H9 (cell line): ENCODE results near the gene INSIG1. TPM values are rescaled to one million over a fixed set of nuclear protein-coding genes. Genes with fewer than 3 reads are reported as not detected.

Experiments used
- DNase-seq: peaks from one replicate; pipeline ENCODE4 v3.0.0-alpha.2; 2017
- H2AFZ ChIP-seq: one replicate; pipeline ENCODE4 v1.6.1; 2013; ENCODE audit warnings: mild to moderate bottlenecking, low read length, control low read depth, moderate library complexity
- H2AK5ac ChIP-seq: 2 replicates; pipeline ENCODE4 v1.6.1; 2013; ENCODE audit warnings: low read length, control low read depth, mixed read lengths; ENCODE audit not compliant: insufficient read length
- H2BK120ac ChIP-seq: one replicate; pipeline ENCODE4 v1.6.1; 2013; ENCODE audit warnings: low read depth, mild to moderate bottlenecking, low read length, control low read depth, inconsistent platforms; ENCODE audit not compliant: poor library complexity, severe bottlenecking
- H2BK12ac ChIP-seq: 2 replicates; pipeline ENCODE4 v1.6.1; 2013; ENCODE audit warnings: low read length, control low read depth, mixed read lengths, low read depth; ENCODE audit not compliant: insufficient read length
- H2BK15ac ChIP-seq: 2 replicates; pipeline ENCODE4 v1.6.1; 2013; ENCODE audit warnings: low read depth, low read length, control low read depth
- H2BK20ac ChIP-seq: one replicate; pipeline ENCODE4 v1.6.1; 2013; ENCODE audit warnings: low read depth, mild to moderate bottlenecking, low read length, control low read depth, inconsistent platforms; ENCODE audit not compliant: poor library complexity, severe bottlenecking
- H2BK5ac ChIP-seq: 2 replicates; pipeline ENCODE4 v1.6.1; 2013; ENCODE audit warnings: low read length, control low read depth, mixed read lengths; ENCODE audit not compliant: insufficient read length
- H3K14ac ChIP-seq: 2 replicates; pipeline ENCODE4 v1.6.1; 2013; ENCODE audit warnings: low read length, control low read depth; ENCODE audit not compliant: insufficient read depth
- H3K18ac ChIP-seq: 2 replicates; pipeline ENCODE4 v1.6.1; 2013; ENCODE audit warnings: low read depth, mild to moderate bottlenecking, mixed read lengths, low read length, control low read depth; ENCODE audit not compliant: insufficient read length
- H3K23ac ChIP-seq: 2 replicates; pipeline ENCODE4 v1.6.1; 2013; ENCODE audit warnings: low read length, control low read depth, mixed read lengths, low read depth; ENCODE audit not compliant: insufficient read length
- H3K23me2 ChIP-seq: 2 replicates; pipeline ENCODE4 v1.6.1; 2013; ENCODE audit warnings: low read depth, mild to moderate bottlenecking, mixed read lengths, low read length, control low read depth; ENCODE audit not compliant: insufficient read length, poor library complexity, severe bottlenecking
- H3K27ac ChIP-seq: 2 replicates; pipeline ENCODE4 v1.5.1; 2013; ENCODE audit warnings: low read length, control low read depth, mixed read lengths, low read depth; ENCODE audit not compliant: insufficient read length
- H3K27me3 ChIP-seq: 2 replicates; pipeline ENCODE4 v1.6.1; 2013; ENCODE audit warnings: low read length, control low read depth, inconsistent platforms; ENCODE audit not compliant: insufficient read depth
- H3K4ac ChIP-seq: 2 replicates; pipeline ENCODE4 v1.6.1; 2013; ENCODE audit warnings: low read depth, mild to moderate bottlenecking, control low read depth, inconsistent platforms, low read length, moderate library complexity
- H3K4me1 ChIP-seq: 2 replicates; pipeline ENCODE4 v1.6.1; 2013; ENCODE audit warnings: low read length, control low read depth, inconsistent platforms; ENCODE audit not compliant: insufficient read depth
- H3K4me2 ChIP-seq: 2 replicates; pipeline ENCODE4 v1.6.1; 2013; ENCODE audit warnings: low read length, control low read depth, mixed read lengths; ENCODE audit not compliant: insufficient read length, insufficient read depth
- H3K56ac ChIP-seq: 2 replicates; pipeline ENCODE4 v1.6.1; 2013; ENCODE audit warnings: low read depth, mild to moderate bottlenecking, mixed read lengths, low read length, control low read depth; ENCODE audit not compliant: insufficient read length
- H3K79me1 ChIP-seq: 2 replicates; pipeline ENCODE4 v1.6.1; 2013; ENCODE audit warnings: low read depth, mild to moderate bottlenecking, moderate library complexity, low read length, control low read depth, inconsistent platforms; ENCODE audit not compliant: insufficient read depth, poor library complexity, severe bottlenecking
- H3K79me2 ChIP-seq: 2 replicates; pipeline ENCODE4 v1.6.1; 2013; ENCODE audit warnings: low read length, control low read depth, inconsistent platforms; ENCODE audit not compliant: insufficient read depth
- H3K9ac ChIP-seq: 2 replicates; pipeline ENCODE4 v1.6.1; 2013; ENCODE audit warnings: low read length, control low read depth, mixed read lengths; ENCODE audit not compliant: insufficient read length; ENCODE audit errors: extremely low read depth
- H3K9me3 ChIP-seq: one replicate; pipeline ENCODE4 v1.6.1; 2013; ENCODE audit warnings: low read depth, low read length, inconsistent platforms; ENCODE audit not compliant: control insufficient read depth
- H3T11ph ChIP-seq: one replicate; pipeline ENCODE4 v1.6.1; 2013; ENCODE audit warnings: mild to moderate bottlenecking, low read length, control low read depth, inconsistent platforms
- H4K20me1 ChIP-seq: one replicate; pipeline ENCODE4 v1.6.1; 2013; ENCODE audit not compliant: control insufficient read depth, insufficient read length, insufficient read depth
- H4K5ac ChIP-seq: 2 replicates; pipeline ENCODE4 v1.6.1; 2013; ENCODE audit warnings: low read depth, mild to moderate bottlenecking, mixed read lengths, low read length, control low read depth; ENCODE audit not compliant: insufficient read length
- H4K8ac ChIP-seq: replicated peaks from 2 replicates; pipeline ENCODE4 v1.6.1; 2013; ENCODE audit warnings: low read length, control low read depth, mixed read lengths, low read depth; ENCODE audit not compliant: insufficient read length
- H4K91ac ChIP-seq: 2 replicates; pipeline ENCODE4 v1.6.1; 2013; ENCODE audit warnings: low read depth, mild to moderate bottlenecking, moderate library complexity, mixed read lengths, low read length, control low read depth; ENCODE audit not compliant: insufficient read length
- H3K27ac Mint-ChIP-seq, 3 experiments: 2 replicates in 2 of 3; 3 replicates in 1 of 3; pipeline ENCODE4 v1.8.0; 2020 to 2021; ENCODE audit warnings: mixed read lengths in 3 of 3, mild to moderate bottlenecking in 1 of 3, moderate library complexity in 1 of 3
- H3K27me3 Mint-ChIP-seq: 2 replicates; pipeline ENCODE4 v1.8.0; 2021; ENCODE audit warnings: low read depth, mild to moderate bottlenecking, moderate library complexity, mixed read lengths
- H3K36me3 Mint-ChIP-seq, 3 experiments: 2 replicates in 2 of 3; 3 replicates in 1 of 3; pipeline ENCODE4 v1.8.0; 2020 to 2021; ENCODE audit warnings: low read depth in 3 of 3, mixed read lengths in 3 of 3; ENCODE audit not compliant: insufficient read depth in 1 of 3
- H3K4me1 Mint-ChIP-seq, 2 experiments: 2 replicates each; pipeline ENCODE4 v1.8.0; 2020; ENCODE audit warnings: mixed read lengths in 2 of 2
- H3K4me3 Mint-ChIP-seq, 2 experiments: 2 replicates in 1 of 2; 3 replicates in 1 of 2; pipeline ENCODE4 v1.8.0; 2020 to 2021; ENCODE audit warnings: mild to moderate bottlenecking in 2 of 2, mixed read lengths in 2 of 2, moderate library complexity in 1 of 2
- H3K9me3 Mint-ChIP-seq, 2 experiments: 2 replicates in 1 of 2; 3 replicates in 1 of 2; pipeline ENCODE4 v1.8.0; 2020; ENCODE audit warnings: mild to moderate bottlenecking in 2 of 2, mixed read lengths in 2 of 2, moderate library complexity in 1 of 2
- CTCF ChIP-seq: fragments of 200-600 bp; sonication (generic); conservative IDR thresholded peaks from 3 replicates; pipeline ENCODE4 v1.8.0; 2021; ENCODE audit warnings: antibody characterized with exemption, mild to moderate bottlenecking
- WGBS: extraction: QIAGEN DNeasy Blood & Tissue Kit; methylation state at CpG from one replicate; pipeline ENCODE4 v1.1.7; 2013; ENCODE audit warnings: missing lambda C conversion rate, low lambda C conversion rate, mixed read lengths; ENCODE audit not compliant: insufficient read length; ENCODE audit errors: extremely low coverage; 5-methylcytosine and 5-hydroxymethylcytosine counted together
- total RNA-seq: library from RNA; stranded (reverse); gene quantifications from 2 replicates; pipeline ENCODE4 v1.2.1, GENCODE V29; 2021

INSIG1 gene
- total RNA-seq, 1 experiment from 2014 or later, result 23.3 TPM

GRCh38 chr7:155337946-155338631, 40.4 kb downstream of the INSIG1 start:
- H3K36me3 Mint-ChIP-seq, result peaks cover 0 to 5% (median 0%) of the 10 kb centered on the region in 3 experiments; a peak in 2 of 7 replicates
- no peak overlapping the region for H4K5ac ChIP-seq

More at GRCh38 chr7:155337946-155338631, 40.4 kb downstream of the INSIG1 start:
- Histone ChIP-seq H3K4me1 (no peaks in the 10 kb centered on the region), H4K91ac (no peak overlapping the region), H3K79me1 (no peaks in the 10 kb centered on the region), H2BK12ac (no peak overlapping the region), H3K27me3 (no peaks in the 10 kb centered on the region; the same call in 1 of the 2 replicates), H3K4ac (no peak overlapping the region), H3K9me3 (no peaks in the 10 kb centered on the region), H3K4me2 (no peak overlapping the region), H3K14ac (no peak overlapping the region; the same call in 1 of the 2 replicates), H2AK5ac (no peak overlapping the region), H3T11ph (no peak overlapping the region), H4K8ac (no peak overlapping the region), H3K79me2 (no peaks in the 10 kb centered on the region), H4K20me1 (no peaks in the 10 kb centered on the region), H3K56ac (no peak overlapping the region), H2BK5ac (no peak overlapping the region), H3K18ac (no peak overlapping the region), H3K23me2 (no peaks in the 10 kb centered on the region), H2BK20ac (no peak overlapping the region), H3K27ac (no peak overlapping the region), H2BK120ac (no peak overlapping the region), H2BK15ac (no peak overlapping the region), H3K23ac (no peak overlapping the region), H3K9ac (no peak overlapping the region), H2AFZ (no peak overlapping the region)
- Mint-ChIP-seq H3K4me3 (no peak overlapping the region), H3K4me1 (no peaks in the 10 kb centered on the region), H3K27me3 (peaks cover 18% of the 10 kb centered on the region), H3K27ac (no peak overlapping the region), H3K9me3 (peaks cover 0 to 5% of the 10 kb centered on the region in 2 experiments; a peak in 2 of 5 replicates)
- DNase-seq, result no peak
- no CpG with 5 or more reads among the region's 37 CpGs for WGBS
- TF ChIP-seq CTCF, result no peak
